ENCODE measurements around the gene ZFP69B. TPM values are rescaled to one million over a fixed set of nuclear protein-coding genes. Genes with fewer than 3 reads are reported as not detected.

ZFP69B gene
- total and polyA plus RNA-seq, 4 donors = 0.54 to 2.4 (median 2.1) TPM

- Histone ChIP-seq H3K4me3 (ENCODE audit: low read length in 2 of 2) (no peak overlapping the region), H3K27me3 (ENCODE audit: control insufficient read depth in 1 of 2, insufficient read depth in 2 of 2, low read length in 1 of 2) (no peaks in the 10 kb centered on the region), H3K27ac (ENCODE audit: low read depth in 1 of 2, low read length in 2 of 2) (no peak overlapping the region), H3K36me3 (ENCODE audit: control insufficient read depth in 1 of 2, insufficient read depth in 2 of 2, low read length in 1 of 2) (no peaks in the 10 kb centered on the region), H3K4me1 (ENCODE audit: control insufficient read depth in 1 of 2, insufficient read depth in 2 of 2, low read length in 2 of 2) (no peaks in the 10 kb centered on the region), H3K9me3 (ENCODE audit: control insufficient read depth, low read length) (no peaks in the 10 kb centered on the region)
- ATAC-seq (ENCODE audit: low FRiP score) (no peak), DNase-seq (no peak)
- intact Hi-C loops (cut with DNase I) = no loop called here
These were observed 18.9 kb upstream of the ZFP69B start for GRCh38 chr1:40431385-40431784.

- Histone ChIP-seq H3K4me1 (ENCODE audit: control insufficient read depth in 1 of 2, insufficient read depth in 2 of 2, low read length in 2 of 2) (no peaks in the 10 kb centered on the region), H3K4me3 (ENCODE audit: low read length in 2 of 2) (no peak overlapping the region), H3K9me3 (ENCODE audit: control insufficient read depth, low read length) (no peaks in the 10 kb centered on the region), H3K27me3 (ENCODE audit: control insufficient read depth in 1 of 2, insufficient read depth in 2 of 2, low read length in 1 of 2) (no peaks in the 10 kb centered on the region), H3K27ac (ENCODE audit: low read depth in 1 of 2, low read length in 2 of 2) (no peak overlapping the region), H3K36me3 (ENCODE audit: control insufficient read depth in 1 of 2, insufficient read depth in 2 of 2, low read length in 1 of 2) (no peaks in the 10 kb centered on the region)
- 34 to 39% methylated on average over 3 of the region's 3 CpGs for WGBS, 2 donors
- DNase-seq (no peak), ATAC-seq (ENCODE audit: low FRiP score) (no peak)
- intact Hi-C loops (cut with DNase I) = no loop called here
These were observed 17.5 kb upstream of the ZFP69B start for GRCh38 chr1:40432644-40433390.

GRCh38 chr1:40435471-40435870 is 14.8 kb upstream of the ZFP69B start:
- no peaks in the 10 kb centered on the region for H3K27me3 ChIP-seq (ENCODE audit: control insufficient read depth in 1 of 2, insufficient read depth in 2 of 2, low read length in 1 of 2)
- H3K4me3 ChIP-seq (ENCODE audit: low read length in 2 of 2) = no peak overlapping the region
- DNase-seq (no peak), ATAC-seq (ENCODE audit: low FRiP score) (no peak)
- intact Hi-C loops (cut with DNase I) = no loop called here
- 60 to 62% methylated on average over 5 of the region's 5 CpGs for WGBS, 2 donors
- no peaks in the 10 kb centered on the region for H3K4me1 ChIP-seq (ENCODE audit: control insufficient read depth in 1 of 2, insufficient read depth in 2 of 2, low read length in 2 of 2)
- no peaks in the 10 kb centered on the region for H3K9me3 ChIP-seq (ENCODE audit: control insufficient read depth, low read length)
- no peak overlapping the region for H3K27ac ChIP-seq (ENCODE audit: low read depth in 1 of 2, low read length in 2 of 2)
- H3K36me3 ChIP-seq (ENCODE audit: control insufficient read depth in 1 of 2, insufficient read depth in 2 of 2, low read length in 1 of 2) = no peaks in the 10 kb centered on the region

- intact Hi-C loops (cut with DNase I) = no loop called here
- H3K27me3 ChIP-seq (ENCODE audit: control insufficient read depth in 1 of 2, insufficient read depth in 2 of 2, low read length in 1 of 2) = no peaks in the 10 kb centered on the region
- WGBS, 2 donors = 48 to 49% methylated on average over 4 of the region's 4 CpGs
- no peak overlapping the region for H3K27ac ChIP-seq (ENCODE audit: low read depth in 1 of 2, low read length in 2 of 2)
- DNase-seq = no peak
- no peak overlapping the region for H3K4me3 ChIP-seq (ENCODE audit: low read length in 2 of 2)
- no peaks in the 10 kb centered on the region for H3K9me3 ChIP-seq (ENCODE audit: control insufficient read depth, low read length)
- H3K4me1 ChIP-seq (ENCODE audit: control insufficient read depth in 1 of 2, insufficient read depth in 2 of 2, low read length in 2 of 2) = no peaks in the 10 kb centered on the region
- ATAC-seq (ENCODE audit: low FRiP score) = no peak
- no peaks in the 10 kb centered on the region for H3K36me3 ChIP-seq (ENCODE audit: control insufficient read depth in 1 of 2, insufficient read depth in 2 of 2, low read length in 1 of 2)
These were observed 14.4 kb upstream of the ZFP69B start for GRCh38 chr1:40435876-40436275.

GRCh38 chr1:40438391-40439015 is 11.8 kb upstream of the ZFP69B start:
- Histone ChIP-seq H3K36me3 (ENCODE audit: control insufficient read depth in 1 of 2, insufficient read depth in 2 of 2, low read length in 1 of 2) (no peaks in the 10 kb centered on the region), H3K27ac (ENCODE audit: low read depth in 1 of 2, low read length in 2 of 2) (no peak overlapping the region), H3K4me3 (ENCODE audit: low read length in 2 of 2) (no peak overlapping the region), H3K9me3 (ENCODE audit: control insufficient read depth, low read length) (no peaks in the 10 kb centered on the region), H3K27me3 (ENCODE audit: control insufficient read depth in 1 of 2, insufficient read depth in 2 of 2, low read length in 1 of 2) (no peaks in the 10 kb centered on the region), H3K4me1 (ENCODE audit: control insufficient read depth in 1 of 2, insufficient read depth in 2 of 2, low read length in 2 of 2) (no peaks in the 10 kb centered on the region)
- DNase-seq (no peak), ATAC-seq (ENCODE audit: low FRiP score) (no peak)
- 61 to 63% methylated on average over 3 of the region's 3 CpGs for WGBS, 2 donors
- intact Hi-C loops (cut with DNase I) = no loop called here

- ATAC-seq (ENCODE audit: low FRiP score) (no peak), DNase-seq (no peak)
- no peaks in the 10 kb centered on the region for H3K9me3 ChIP-seq (ENCODE audit: control insufficient read depth, low read length)
- no peaks in the 10 kb centered on the region for H3K36me3 ChIP-seq (ENCODE audit: control insufficient read depth in 1 of 2, insufficient read depth in 2 of 2, low read length in 1 of 2)
- H3K27me3 ChIP-seq (ENCODE audit: control insufficient read depth in 1 of 2, insufficient read depth in 2 of 2, low read length in 1 of 2) = no peaks in the 10 kb centered on the region
- WGBS, 2 donors = 85 to 90% methylated on average over 5 of the region's 5 CpGs
- intact Hi-C loops (cut with DNase I) = no loop called here
- H3K4me3 ChIP-seq (ENCODE audit: low read length in 2 of 2) = no peak overlapping the region
- no peak overlapping the region for H3K27ac ChIP-seq (ENCODE audit: low read depth in 1 of 2, low read length in 2 of 2)
- no peaks in the 10 kb centered on the region for H3K4me1 ChIP-seq (ENCODE audit: control insufficient read depth in 1 of 2, insufficient read depth in 2 of 2, low read length in 2 of 2)
These were observed 11.0 kb upstream of the ZFP69B start for GRCh38 chr1:40439247-40439646.

- peaks cover 0 to 1% of the 10 kb centered on the region in 2 donors for H3K4me1 ChIP-seq (ENCODE audit: control insufficient read depth in 1 of 2, insufficient read depth in 2 of 2, low read length in 2 of 2)
- DNase-seq (peak; percentile 58 to 79), ATAC-seq (ENCODE audit: low FRiP score) (peak; percentile 26)
- no peaks in the 10 kb centered on the region for H3K9me3 ChIP-seq (ENCODE audit: control insufficient read depth, low read length)
- WGBS, 2 donors = 4 to 10% methylated on average over 22 of the region's 22 CpGs
- intact Hi-C loops (cut with DNase I) = no loop called here
- H3K36me3 ChIP-seq (ENCODE audit: control insufficient read depth in 1 of 2, insufficient read depth in 2 of 2, low read length in 1 of 2) = no peaks in the 10 kb centered on the region
- no peaks in the 10 kb centered on the region for H3K27me3 ChIP-seq (ENCODE audit: control insufficient read depth in 1 of 2, insufficient read depth in 2 of 2, low read length in 1 of 2)
- peak overlapping the region; percentile 58 to 66 for H3K4me3 ChIP-seq (ENCODE audit: low read length in 2 of 2)
- H3K27ac ChIP-seq (ENCODE audit: low read depth in 1 of 2, low read length in 2 of 2) = peak overlapping the region in 1 of 2 donors; percentile 76
These were observed 390 bp downstream of the ZFP69B start for GRCh38 chr1:40450495-40451237.

- no peaks in the 10 kb centered on the region for H3K27me3 ChIP-seq (ENCODE audit: control insufficient read depth in 1 of 2, insufficient read depth in 2 of 2, low read length in 1 of 2)
- intact Hi-C loops (cut with DNase I) = no loop called here
- DNase-seq = no peak
- no peaks in the 10 kb centered on the region for H3K36me3 ChIP-seq (ENCODE audit: control insufficient read depth in 1 of 2, insufficient read depth in 2 of 2, low read length in 1 of 2)
- H3K4me1 ChIP-seq (ENCODE audit: control insufficient read depth in 1 of 2, insufficient read depth in 2 of 2, low read length in 2 of 2) = peaks cover 0 to 1% of the 10 kb centered on the region in 2 donors
- 93 to 94% methylated on average over 1 of the region's 1 CpG for WGBS, 2 donors
- H3K4me3 ChIP-seq (ENCODE audit: low read length in 2 of 2) = no peak overlapping the region
- no peak for ATAC-seq (ENCODE audit: low FRiP score)
- H3K27ac ChIP-seq (ENCODE audit: low read depth in 1 of 2, low read length in 2 of 2) = no peak overlapping the region
- no peaks in the 10 kb centered on the region for H3K9me3 ChIP-seq (ENCODE audit: control insufficient read depth, low read length)
These were observed 936 bp downstream of the ZFP69B start for GRCh38 chr1:40451238-40451585.
